HepG2 (cell line): Measurements from ENCODE around the gene ZFP82.

Source experiments
- FOXK2 ChIP-seq: fragments of 450-650 bp; IDR thresholded peaks from 2 replicates; pipeline ENCODE4 v1.6.1; 2016
- HDAC6 ChIP-seq: fragments of 200-600 bp; sonication (generic); IDR thresholded peaks from 2 replicates; pipeline ENCODE4 v1.7.0; 2017; ENCODE audit warnings: mild to moderate bottlenecking, antibody characterized with exemption, low read length, low read depth
- MYC ChIP-seq: sonication (generic); formaldehyde crosslinking; IDR thresholded peaks from 2 replicates; pipeline ENCODE4 v1.9.0; 2021; ENCODE audit warnings: missing genetic modification reagents, borderline replicate concordance
- PCBP1 ChIP-seq: fragments of 200-400 bp; formaldehyde crosslinking; IDR thresholded peaks from 2 replicates; pipeline ENCODE4 v1.6.1; 2017; ENCODE audit warnings: mild to moderate bottlenecking, low read depth, low read length, borderline replicate concordance
- SMC3 ChIP-seq: IDR thresholded peaks from 2 replicates; pipeline ENCODE4 v1.6.1; 2011; ENCODE audit warnings: low read length, improper control_type of control experiment
- SP4 ChIP-seq: sonication (generic); formaldehyde crosslinking; IDR thresholded peaks from 2 replicates; pipeline ENCODE4 v1.8.1; 2023; ENCODE audit warnings: mild to moderate bottlenecking, missing genetic modification reagents
- TCF7 ChIP-seq: sonication (generic); IDR thresholded peaks from 2 replicates; pipeline ENCODE4 v1.6.1; 2016; ENCODE audit warnings: antibody characterized with exemption, low read depth
- ZNF350 ChIP-seq: sonication (generic); formaldehyde crosslinking; IDR thresholded peaks from 2 replicates; pipeline ENCODE4 v1.4.0; 2020; ENCODE audit warnings: mild to moderate bottlenecking, low read depth, missing genetic modification reagents, borderline replicate concordance
- ZNF382 ChIP-seq: sonication (generic); formaldehyde crosslinking; IDR thresholded peaks from 2 replicates; pipeline ENCODE4 v1.5.0; 2020; ENCODE audit warnings: missing genetic modification reagents, mild to moderate bottlenecking, borderline replicate concordance
- ZNF547 ChIP-seq: sonication (generic); formaldehyde crosslinking; IDR thresholded peaks from 2 replicates; pipeline ENCODE4 v1.5.1; 2020; ENCODE audit warnings: mild to moderate bottlenecking, missing genetic modification reagents
- ZNF549 ChIP-seq: sonication (generic); formaldehyde crosslinking; IDR thresholded peaks from 2 replicates; pipeline ENCODE4 v1.5.0; 2020; ENCODE audit warnings: missing genetic modification reagents
- ZNF550 ChIP-seq: sonication (generic); formaldehyde crosslinking; IDR thresholded peaks from 2 replicates; pipeline ENCODE4 v1.4.0; 2020; ENCODE audit warnings: mild to moderate bottlenecking, missing genetic modification reagents, borderline replicate concordance
- TF ChIP-seq, protein P1 (sequence below): sonication (generic); formaldehyde crosslinking; IDR thresholded peaks from 2 replicates; pipeline ENCODE4 v1.5.0; 2020; ENCODE audit warnings: missing genetic modification reagents, mild to moderate bottlenecking, borderline replicate concordance
- TF ChIP-seq, protein P2 (sequence below): sonication (generic); formaldehyde crosslinking; IDR thresholded peaks from 2 replicates; pipeline ENCODE4 v1.5.0; 2020; ENCODE audit warnings: mild to moderate bottlenecking, missing genetic modification reagents, moderate library complexity

DNA sequence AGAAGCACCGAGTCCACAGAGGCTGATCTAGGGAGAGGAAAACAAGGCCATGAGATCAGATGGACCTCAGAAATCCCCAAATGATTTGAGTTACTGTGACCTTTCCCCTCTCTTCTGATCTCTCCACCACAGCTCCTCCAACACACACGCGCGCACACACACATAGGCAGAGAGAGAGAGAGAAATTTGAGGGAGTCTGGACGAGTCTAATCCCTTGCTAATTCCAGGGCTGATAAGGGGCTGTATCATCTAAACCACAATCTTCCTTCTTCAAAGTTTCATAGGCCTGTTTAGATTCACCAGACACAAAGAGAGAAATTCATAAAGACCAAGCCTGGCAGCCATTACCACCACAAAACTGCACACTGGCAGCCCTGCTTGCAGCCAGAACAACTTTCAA is 8.6 kb downstream of the ZFP82 start:
- TF ChIP-seq, protein P1, sequence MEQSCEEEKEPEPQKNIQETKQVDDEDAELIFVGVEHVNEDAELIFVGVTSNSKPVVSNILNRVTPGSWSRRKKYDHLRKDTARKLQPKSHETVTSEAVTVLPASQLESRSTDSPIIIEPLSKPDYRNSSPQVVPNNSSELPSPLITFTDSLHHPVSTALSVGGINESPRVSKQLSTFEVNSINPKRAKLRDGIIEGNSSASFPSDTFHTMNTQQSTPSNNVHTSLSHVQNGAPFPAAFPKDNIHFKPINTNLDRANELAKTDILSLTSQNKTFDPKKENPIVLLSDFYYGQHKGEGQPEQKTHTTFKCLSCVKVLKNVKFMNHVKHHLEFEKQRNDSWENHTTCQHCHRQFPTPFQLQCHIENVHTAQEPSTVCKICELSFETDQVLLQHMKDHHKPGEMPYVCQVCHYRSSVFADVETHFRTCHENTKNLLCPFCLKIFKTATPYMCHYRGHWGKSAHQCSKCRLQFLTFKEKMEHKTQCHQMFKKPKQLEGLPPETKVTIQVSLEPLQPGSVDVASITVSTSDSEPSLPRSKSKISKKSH = no peak
- TF ChIP-seq ZNF382 (CRISPR knock-in tag) (no peak), HDAC6 (no peak), MYC (no peak), ZNF550 (CRISPR knock-in tag) (no peak), FOXK2 (no peak), TCF7 (no peak), ZNF350 (no peak), ZNF547 (CRISPR knock-in tag) (no peak), ZNF549 (CRISPR knock-in tag) (no peak), SMC3 (no peak), PCBP1 (no peak), SP4 (CRISPR knock-in tag) (no peak)
- TF ChIP-seq, protein P2, sequence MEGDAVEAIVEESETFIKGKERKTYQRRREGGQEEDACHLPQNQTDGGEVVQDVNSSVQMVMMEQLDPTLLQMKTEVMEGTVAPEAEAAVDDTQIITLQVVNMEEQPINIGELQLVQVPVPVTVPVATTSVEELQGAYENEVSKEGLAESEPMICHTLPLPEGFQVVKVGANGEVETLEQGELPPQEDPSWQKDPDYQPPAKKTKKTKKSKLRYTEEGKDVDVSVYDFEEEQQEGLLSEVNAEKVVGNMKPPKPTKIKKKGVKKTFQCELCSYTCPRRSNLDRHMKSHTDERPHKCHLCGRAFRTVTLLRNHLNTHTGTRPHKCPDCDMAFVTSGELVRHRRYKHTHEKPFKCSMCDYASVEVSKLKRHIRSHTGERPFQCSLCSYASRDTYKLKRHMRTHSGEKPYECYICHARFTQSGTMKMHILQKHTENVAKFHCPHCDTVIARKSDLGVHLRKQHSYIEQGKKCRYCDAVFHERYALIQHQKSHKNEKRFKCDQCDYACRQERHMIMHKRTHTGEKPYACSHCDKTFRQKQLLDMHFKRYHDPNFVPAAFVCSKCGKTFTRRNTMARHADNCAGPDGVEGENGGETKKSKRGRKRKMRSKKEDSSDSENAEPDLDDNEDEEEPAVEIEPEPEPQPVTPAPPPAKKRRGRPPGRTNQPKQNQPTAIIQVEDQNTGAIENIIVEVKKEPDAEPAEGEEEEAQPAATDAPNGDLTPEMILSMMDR (CRISPR knock-in tag) = no peak
